Epithelial cell of esophagus (primary cell): Measurements from ENCODE around the gene ZNF839.
"Not testable (repeated sequence)": the region's sequence is repeated elsewhere in the genome, so short reads cannot be mapped to it uniquely, and the experiment has no call there.

ENCODE experiments used
- DNase-seq: peaks from one replicate; pipeline ENCODE4 v3.0.0; 2010; ENCODE audit warnings: low read depth
- H3K4me3 ChIP-seq: 2 replicates; pipeline ENCODE4 v1.5.1; 2011; ENCODE audit warnings: mild to moderate bottlenecking, low read length, control low read depth
- CTCF ChIP-seq: IDR thresholded peaks from 2 replicates; pipeline ENCODE4 v1.5.1; 2011; ENCODE audit warnings: low read depth, mild to moderate bottlenecking, low read length, control low read depth, inconsistent platforms; ENCODE audit not compliant: insufficient read depth; ENCODE audit errors: missing control alignments

The ZNF839 gene

GRCh38 chr14:102292441-102292840 lies 27.1 kb upstream of the ZNF839 start:
- no peak overlapping the region for H3K4me3 ChIP-seq
- DNase-seq, result no peak
- TF ChIP-seq CTCF, result no peak

- TF ChIP-seq CTCF, result no peak
- H3K4me3 ChIP-seq, result no peak overlapping the region
- DNase-seq, result no peak
Measured at GRCh38 chr14:102293781-102294180, 25.8 kb upstream of the ZNF839 start.

- TF ChIP-seq CTCF, result peak; percentile 24
- no peak overlapping the region for H3K4me3 ChIP-seq
- DNase-seq, result no peak
Measured at GRCh38 chr14:102295270-102295669, 24.3 kb upstream of the ZNF839 start.

GRCh38 chr14:102297436-102298170 lies 21.9 kb upstream of the ZNF839 start:
- TF ChIP-seq CTCF, result no peak

GRCh38 chr14:102298303-102299070 lies 21.1 kb upstream of the ZNF839 start:
- not testable (repeated sequence) for H3K4me3 ChIP-seq, DNase-seq

More at GRCh38 chr14:102297436-102298170, 21.9 kb upstream of the ZNF839 start:
- no peak overlapping the region for H3K4me3 ChIP-seq
- no peak for DNase-seq

GRCh38 chr14:102303664-102304063 lies 15.9 kb upstream of the ZNF839 start:
- no peak for TF ChIP-seq CTCF
- no peak for DNase-seq
- H3K4me3 ChIP-seq, result peak overlapping the region; percentile 91

- DNase-seq, result peak; percentile 95
- H3K4me3 ChIP-seq, result peak within 1 kb of the TSS; percentile 91
- TF ChIP-seq CTCF, result no peak
Measured at GRCh38 chr14:102304611-102305506, 14.7 kb upstream of the ZNF839 start, which contains the start of gene MOK. TSS of gene MOK (minus strand) at chr14:102305164. CDS start at chr14:102304968, 196 bp downstream.
